ENCODE data around the gene UPF2. TPM values are rescaled to one million over a fixed set of nuclear protein-coding genes. Genes with fewer than 3 reads are reported as not detected.
"Not testable (repeated sequence)": the region's sequence is repeated elsewhere in the genome, so short reads cannot be mapped to it uniquely, and the experiment has no call there.

UPF2 gene
- total RNA-seq, 1 donor from 2014 or later = 41.4 TPM

GRCh38 chr10:11899067-11899876 lies 143.3 kb downstream of the UPF2 start:
- Mint-ChIP-seq H3K9me3 (no peaks in the 10 kb centered on the region), H3K4me1 (peaks cover 2% of the 10 kb centered on the region), H3K27me3 (no peaks in the 10 kb centered on the region), H3K36me3 (ENCODE audit: low read depth) (no peaks in the 10 kb centered on the region), H3K4me3 (no peak overlapping the region), H3K27ac (no peak overlapping the region)
- DNase-seq = no peak
- intact Hi-C loops (cut with micrococcal nuclease) = no loop called here

GRCh38 chr10:11898372-11899066 lies 144.1 kb downstream of the UPF2 start:
- no peak overlapping the region for H3K4me3 Mint-ChIP-seq
- H3K27me3 Mint-ChIP-seq = no peaks in the 10 kb centered on the region
- intact Hi-C loops (cut with micrococcal nuclease) = no loop called here
- H3K36me3 Mint-ChIP-seq (ENCODE audit: low read depth) = no peaks in the 10 kb centered on the region
- DNase-seq = no peak
- H3K4me1 Mint-ChIP-seq = peaks cover 2% of the 10 kb centered on the region
- H3K27ac Mint-ChIP-seq = no peak overlapping the region
- no peaks in the 10 kb centered on the region for H3K9me3 Mint-ChIP-seq

- H3K27ac Mint-ChIP-seq = no peak overlapping the region
- no peaks in the 10 kb centered on the region for H3K9me3 Mint-ChIP-seq
- H3K4me1 Mint-ChIP-seq = peaks cover 2% of the 10 kb centered on the region
- H3K27me3 Mint-ChIP-seq = no peaks in the 10 kb centered on the region
- intact Hi-C loops (cut with micrococcal nuclease) = no loop called here
- no peak for DNase-seq
- H3K36me3 Mint-ChIP-seq (ENCODE audit: low read depth) = no peaks in the 10 kb centered on the region
- H3K4me3 Mint-ChIP-seq = no peak overlapping the region
Observed at GRCh38 chr10:11898033-11898371, 144.6 kb downstream of the UPF2 start.

- Mint-ChIP-seq H3K36me3 (ENCODE audit: low read depth) (no peaks in the 10 kb centered on the region), H3K27ac (no peak overlapping the region), H3K9me3 (no peaks in the 10 kb centered on the region), H3K27me3 (no peaks in the 10 kb centered on the region), H3K4me1 (peaks cover 2% of the 10 kb centered on the region), H3K4me3 (no peak overlapping the region)
- intact Hi-C loops (cut with micrococcal nuclease) = no loop called here
- DNase-seq = no peak
Observed at GRCh38 chr10:11896549-11897200, 145.9 kb downstream of the UPF2 start.

GRCh38 chr10:11895598-11895997 lies 147.0 kb downstream of the UPF2 start:
- no peaks in the 10 kb centered on the region for H3K36me3 Mint-ChIP-seq (ENCODE audit: low read depth)
- H3K9me3 Mint-ChIP-seq = no peaks in the 10 kb centered on the region
- H3K4me1 Mint-ChIP-seq = peaks cover 2% of the 10 kb centered on the region
- no peak overlapping the region for H3K4me3 Mint-ChIP-seq
- H3K27me3 Mint-ChIP-seq = no peaks in the 10 kb centered on the region
- no peak for DNase-seq
- intact Hi-C loops (cut with micrococcal nuclease) = no loop called here
- H3K27ac Mint-ChIP-seq = no peak overlapping the region

- H3K4me3 Mint-ChIP-seq = no peak overlapping the region
- no peaks in the 10 kb centered on the region for H3K36me3 Mint-ChIP-seq (ENCODE audit: low read depth)
- intact Hi-C loops (cut with micrococcal nuclease) = no loop called here
- H3K27ac Mint-ChIP-seq = no peak overlapping the region
- DNase-seq = no peak
- H3K9me3 Mint-ChIP-seq = no peaks in the 10 kb centered on the region
- no peaks in the 10 kb centered on the region for H3K27me3 Mint-ChIP-seq
- H3K4me1 Mint-ChIP-seq = peaks cover 2% of the 10 kb centered on the region
Observed at GRCh38 chr10:11895108-11895466, 147.5 kb downstream of the UPF2 start.

GRCh38 chr10:11894381-11895107 lies 148.1 kb downstream of the UPF2 start:
- Mint-ChIP-seq H3K4me3 (no peak overlapping the region), H3K4me1 (peaks cover 2% of the 10 kb centered on the region), H3K9me3 (no peaks in the 10 kb centered on the region), H3K36me3 (ENCODE audit: low read depth) (no peaks in the 10 kb centered on the region), H3K27ac (no peak overlapping the region), H3K27me3 (no peaks in the 10 kb centered on the region)
- intact Hi-C loops (cut with micrococcal nuclease) = no loop called here
- no peak for DNase-seq

- no peak for DNase-seq
- H3K27ac Mint-ChIP-seq = no peak overlapping the region
- no peak overlapping the region for H3K4me3 Mint-ChIP-seq
- H3K27me3 Mint-ChIP-seq = no peaks in the 10 kb centered on the region
- H3K4me1 Mint-ChIP-seq = peaks cover 2% of the 10 kb centered on the region
- intact Hi-C loops (cut with micrococcal nuclease) = no loop called here
- no peaks in the 10 kb centered on the region for H3K36me3 Mint-ChIP-seq (ENCODE audit: low read depth)
- no peaks in the 10 kb centered on the region for H3K9me3 Mint-ChIP-seq
Observed at GRCh38 chr10:11893749-11894278, 148.8 kb downstream of the UPF2 start.

GRCh38 chr10:11891776-11892486 lies 150.7 kb downstream of the UPF2 start:
- Mint-ChIP-seq H3K4me3 (no peak overlapping the region), H3K36me3 (ENCODE audit: low read depth) (no peaks in the 10 kb centered on the region), H3K4me1 (peaks cover 2% of the 10 kb centered on the region), H3K27me3 (no peaks in the 10 kb centered on the region), H3K9me3 (no peaks in the 10 kb centered on the region), H3K27ac (no peak overlapping the region)
- intact Hi-C loops (cut with micrococcal nuclease) = no loop called here
- DNase-seq = no peak

- H3K27me3 Mint-ChIP-seq; H3K9me3 Mint-ChIP-seq; H3K4me1 Mint-ChIP-seq; intact Hi-C loops (cut with micrococcal nuclease); H3K36me3 Mint-ChIP-seq (ENCODE audit: low read depth); DNase-seq; H3K27ac Mint-ChIP-seq; H3K4me3 Mint-ChIP-seq: not testable (repeated sequence)
Observed at GRCh38 chr10:11889263-11889662, 153.3 kb downstream of the UPF2 start.

GRCh38 chr10:11887381-11888227 lies 155.0 kb downstream of the UPF2 start:
- intact Hi-C loops (cut with micrococcal nuclease) = no loop called here

GRCh38 chr10:11886851-11887250 lies 155.8 kb downstream of the UPF2 start:
- H3K9me3 Mint-ChIP-seq = no peaks in the 10 kb centered on the region
- no peak for DNase-seq
- no peak overlapping the region for H3K4me3 Mint-ChIP-seq
- H3K4me1 Mint-ChIP-seq = peaks cover 3% of the 10 kb centered on the region
- H3K36me3 Mint-ChIP-seq (ENCODE audit: low read depth) = no peaks in the 10 kb centered on the region
- H3K27me3 Mint-ChIP-seq = no peaks in the 10 kb centered on the region
- H3K27ac Mint-ChIP-seq = no peak overlapping the region
- intact Hi-C loops (cut with micrococcal nuclease) = no loop called here

More at GRCh38 chr10:11887381-11888227, 155.0 kb downstream of the UPF2 start:
- Mint-ChIP-seq H3K9me3 (no peaks in the 10 kb centered on the region), H3K36me3 (ENCODE audit: low read depth) (no peaks in the 10 kb centered on the region), H3K27me3 (no peaks in the 10 kb centered on the region), H3K27ac (no peak overlapping the region), H3K4me3 (no peak overlapping the region), H3K4me1 (peaks cover 2% of the 10 kb centered on the region)
- DNase-seq = no peak

GRCh38 chr10:11886138-11886474 lies 156.5 kb downstream of the UPF2 start:
- Mint-ChIP-seq H3K4me1 (peaks cover 3% of the 10 kb centered on the region), H3K36me3 (ENCODE audit: low read depth) (no peaks in the 10 kb centered on the region), H3K27me3 (no peaks in the 10 kb centered on the region), H3K9me3 (no peaks in the 10 kb centered on the region), H3K4me3 (no peak overlapping the region), H3K27ac (no peak overlapping the region)
- no peak for DNase-seq
- intact Hi-C loops (cut with micrococcal nuclease) = no loop called here
